ENCODE data around the gene PPP1R2C.

The PPP1R2C gene

GRCh38 chrX:42778096-42778495, at the start of gene PPP1R2C:
TSS of gene PPP1R2C (minus strand) at chrX:42778163. CDS start at chrX:42778079, 84 bp downstream.
- no peak for DNase-seq

GRCh38 chrX:42825201-42825600, 47.2 kb upstream of the PPP1R2C start:
- DNase-seq: no peak

- no peak for DNase-seq
Measured at GRCh38 chrX:42824541-42824940, 46.6 kb upstream of the PPP1R2C start.

GRCh38 chrX:42823443-42823842, 45.5 kb upstream of the PPP1R2C start:
- DNase-seq: no peak

GRCh38 chrX:42821803-42822443, 44.0 kb upstream of the PPP1R2C start:
- no peak for DNase-seq

GRCh38 chrX:42818151-42818921, 40.4 kb upstream of the PPP1R2C start:
- DNase-seq: no peak

GRCh38 chrX:42809569-42809968, 31.6 kb upstream of the PPP1R2C start:
- DNase-seq: no peak

- DNase-seq: no peak
Measured at GRCh38 chrX:42807393-42807792, 29.4 kb upstream of the PPP1R2C start.

GRCh38 chrX:42804524-42804923, 26.6 kb upstream of the PPP1R2C start:
- DNase-seq: no peak

GRCh38 chrX:42803320-42803719, 25.4 kb upstream of the PPP1R2C start:
- DNase-seq: no peak

- DNase-seq: no peak
Measured at GRCh38 chrX:42797651-42798269, 19.8 kb upstream of the PPP1R2C start.

- no peak for DNase-seq
Measured at GRCh38 chrX:42783451-42783850, 5.5 kb upstream of the PPP1R2C start.

- no peak for DNase-seq
Measured at GRCh38 chrX:42776195-42776594, 1.8 kb downstream of the PPP1R2C start.

- DNase-seq: no peak
Measured at GRCh38 chrX:42772874-42773273, 5.1 kb downstream of the PPP1R2C start.

GRCh38 chrX:42771506-42772335, 6.2 kb downstream of the PPP1R2C start:
- no peak for DNase-seq

- DNase-seq: no peak
Measured at GRCh38 chrX:42770566-42770965, 7.4 kb downstream of the PPP1R2C start.

- no peak for DNase-seq
Measured at GRCh38 chrX:42759881-42760280, 18.1 kb downstream of the PPP1R2C start.

- DNase-seq: no peak
Measured at GRCh38 chrX:42755815-42756214, 22.1 kb downstream of the PPP1R2C start.

- no peak for DNase-seq
Measured at GRCh38 chrX:42754603-42755002, 23.4 kb downstream of the PPP1R2C start.

GRCh38 chrX:42754115-42754514, 23.8 kb downstream of the PPP1R2C start:
- no peak for DNase-seq

- DNase-seq: no peak
Measured at GRCh38 chrX:42752730-42753129, 25.2 kb downstream of the PPP1R2C start.

- no peak for DNase-seq
Measured at GRCh38 chrX:42751573-42751972, 26.4 kb downstream of the PPP1R2C start.
